Effector CD8-positive, alpha-beta T cell (primary cell): ENCODE data around the gene SGSM2.

ENCODE experiments used
- DNase-seq: peaks from one replicate; lab custom pipeline; 2025; lab: John Stamatoyannopoulos, UW

Gene SGSM2

GRCh38 chr17:2421315-2422147 is 84.2 kb downstream of the SGSM2 start:
- no peak for DNase-seq

GRCh38 chr17:2423271-2423670 is 86.0 kb downstream of the SGSM2 start:
- no peak for DNase-seq

- DNase-seq = no peak
Observed at GRCh38 chr17:2427215-2427614, 89.9 kb downstream of the SGSM2 start.

GRCh38 chr17:2427910-2428309 is 90.6 kb downstream of the SGSM2 start:
- DNase-seq = no peak
